ENCODE data around the gene ZNF277.

GRCh38 chr7:112214268-112214667, 7.8 kb downstream of the ZNF277 start:
- TF ChIP-seq, protein P1, sequence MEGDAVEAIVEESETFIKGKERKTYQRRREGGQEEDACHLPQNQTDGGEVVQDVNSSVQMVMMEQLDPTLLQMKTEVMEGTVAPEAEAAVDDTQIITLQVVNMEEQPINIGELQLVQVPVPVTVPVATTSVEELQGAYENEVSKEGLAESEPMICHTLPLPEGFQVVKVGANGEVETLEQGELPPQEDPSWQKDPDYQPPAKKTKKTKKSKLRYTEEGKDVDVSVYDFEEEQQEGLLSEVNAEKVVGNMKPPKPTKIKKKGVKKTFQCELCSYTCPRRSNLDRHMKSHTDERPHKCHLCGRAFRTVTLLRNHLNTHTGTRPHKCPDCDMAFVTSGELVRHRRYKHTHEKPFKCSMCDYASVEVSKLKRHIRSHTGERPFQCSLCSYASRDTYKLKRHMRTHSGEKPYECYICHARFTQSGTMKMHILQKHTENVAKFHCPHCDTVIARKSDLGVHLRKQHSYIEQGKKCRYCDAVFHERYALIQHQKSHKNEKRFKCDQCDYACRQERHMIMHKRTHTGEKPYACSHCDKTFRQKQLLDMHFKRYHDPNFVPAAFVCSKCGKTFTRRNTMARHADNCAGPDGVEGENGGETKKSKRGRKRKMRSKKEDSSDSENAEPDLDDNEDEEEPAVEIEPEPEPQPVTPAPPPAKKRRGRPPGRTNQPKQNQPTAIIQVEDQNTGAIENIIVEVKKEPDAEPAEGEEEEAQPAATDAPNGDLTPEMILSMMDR (conservative IDR thresholded peaks at IDR 0.05): no peak
- no peak for TF ChIP-seq EZH2 (IDR thresholded peaks at IDR 0.05; ENCODE audit: low read depth)
